GM23338 (cell line): ENCODE results near the gene VN1R5. TPM values are rescaled to one million over a fixed set of nuclear protein-coding genes. Genes with fewer than 3 reads are reported as not detected.

Experiments used
- ATAC-seq: fragments of 200-7000 bp; cut with Tn5 transposase; 3 replicates; pipeline ENCODE4 v1.9.1; 2020
- DNase-seq: peaks from one replicate; pipeline ENCODE4 v3.0.0-alpha.2; 2015; ENCODE audit warnings: low spot score
- H2AFZ ChIP-seq: fragments of 200-600 bp; sonication (generic); 2 replicates; pipeline ENCODE4 v1.8.0; 2016; ENCODE audit warnings: antibody characterized with exemption, mild to moderate bottlenecking, moderate library complexity
- H3F3A ChIP-seq: fragments of 200-600 bp; sonication (generic); replicated peaks from 2 replicates; pipeline ENCODE4 v1.8.0; 2017; ENCODE audit warnings: antibody characterized with exemption, mixed run types, low read depth
- H3K27ac ChIP-seq: fragments of 200-600 bp; sonication (generic); 2 replicates; pipeline ENCODE4 v1.6.1; 2016; ENCODE audit warnings: low read depth
- H3K27me3 ChIP-seq: fragments of 200-600 bp; sonication (generic); 2 replicates; pipeline ENCODE4 v1.8.0; 2016; ENCODE audit warnings: mild to moderate bottlenecking, mixed run types, moderate library complexity; ENCODE audit not compliant: insufficient read depth
- H3K36me3 ChIP-seq: fragments of 200-600 bp; sonication (generic); 2 replicates; pipeline ENCODE4 v1.8.0; 2016; ENCODE audit warnings: mild to moderate bottlenecking; ENCODE audit not compliant: insufficient read depth
- H3K4me1 ChIP-seq: fragments of 200-600 bp; sonication (generic); 2 replicates; pipeline ENCODE4 v1.8.0; 2016; ENCODE audit warnings: mild to moderate bottlenecking, moderate library complexity; ENCODE audit not compliant: insufficient read depth
- H3K4me2 ChIP-seq: fragments of 200-600 bp; sonication (generic); 2 replicates; pipeline ENCODE4 v1.7.1; 2017; ENCODE audit warnings: mixed run types
- H3K4me3 ChIP-seq: fragments of 200-600 bp; sonication (generic); 2 replicates; pipeline ENCODE4 v1.6.1; 2016; ENCODE audit warnings: mixed run types
- H3K79me2 ChIP-seq: fragments of 200-600 bp; sonication (generic); replicated peaks from 2 replicates; pipeline ENCODE4 v1.8.0; 2017; ENCODE audit warnings: mild to moderate bottlenecking; ENCODE audit not compliant: insufficient read depth
- H3K9me2 ChIP-seq: fragments of 200-600 bp; sonication (generic); 2 replicates; pipeline ENCODE4 v1.8.0; 2017; ENCODE audit not compliant: insufficient read depth
- H4K20me1 ChIP-seq: fragments of 200-600 bp; sonication (generic); replicated peaks from 2 replicates; pipeline ENCODE4 v1.8.0; 2017; ENCODE audit warnings: mild to moderate bottlenecking; ENCODE audit not compliant: insufficient read depth
- H3K27ac Mint-ChIP-seq: 2 replicates; pipeline ENCODE4 v1.8.0; 2020; ENCODE audit warnings: inconsistent platforms, mild to moderate bottlenecking, moderate library complexity, mixed read lengths
- H3K27me3 Mint-ChIP-seq: 3 replicates; pipeline ENCODE4 v1.8.0; 2022; ENCODE audit warnings: low read depth, mild to moderate bottlenecking, moderate library complexity, mixed read lengths, inconsistent platforms; ENCODE audit not compliant: insufficient read depth, poor library complexity
- H3K36me3 Mint-ChIP-seq: 3 replicates; pipeline ENCODE4 v1.8.0; 2021; ENCODE audit warnings: low read depth, mild to moderate bottlenecking, inconsistent platforms, moderate library complexity, mixed read lengths
- H3K4me1 Mint-ChIP-seq: 3 replicates; pipeline ENCODE4 v1.8.0; 2020; ENCODE audit warnings: mild to moderate bottlenecking, inconsistent platforms, mixed read lengths
- H3K4me3 Mint-ChIP-seq: 3 replicates; pipeline ENCODE4 v1.8.0; 2021; ENCODE audit warnings: moderate library complexity, mild to moderate bottlenecking, inconsistent platforms, mixed read lengths
- H3K9me3 Mint-ChIP-seq: 3 replicates; pipeline ENCODE4 v1.8.0; 2020; ENCODE audit warnings: moderate library complexity, mild to moderate bottlenecking, inconsistent platforms, mixed read lengths
- CREB1 ChIP-seq: fragments of 250-450 bp; sonication (Bioruptor Pico); IDR thresholded peaks from 2 replicates; pipeline ENCODE4 v1.5.0; 2020; ENCODE audit warnings: low read depth, mild to moderate bottlenecking, moderate library complexity
- EZH2 ChIP-seq: fragments of 200-600 bp; sonication (generic); IDR thresholded peaks from one replicate; pipeline ENCODE4 v1.8.0; 2017; ENCODE audit warnings: antibody characterized with exemption, mild to moderate bottlenecking, low read depth; ENCODE audit not compliant: unreplicated experiment
- EZH2phosphoT487 ChIP-seq: fragments of 200-600 bp; sonication (generic); IDR thresholded peaks from one replicate; pipeline ENCODE4 v1.8.1; 2018; ENCODE audit warnings: antibody characterized with exemption; ENCODE audit not compliant: unreplicated experiment
- JUNB ChIP-seq: IDR thresholded peaks from one replicate; pipeline ENCODE4 v1.6.1; 2016; ENCODE audit warnings: antibody characterized with exemption; ENCODE audit not compliant: unreplicated experiment
- NANOG ChIP-seq: IDR thresholded peaks from 2 replicates; pipeline ENCODE4 v1.6.1; 2016; ENCODE audit warnings: antibody characterized with exemption, borderline replicate concordance
- POLR2AphosphoS5 ChIP-seq: IDR thresholded peaks from 2 replicates; pipeline ENCODE4 v1.6.1; 2016; ENCODE audit warnings: antibody characterized with exemption, low read depth
- REST ChIP-seq: IDR thresholded peaks from one replicate; pipeline ENCODE4 v1.6.1; 2018; ENCODE audit warnings: antibody characterized with exemption; ENCODE audit not compliant: unreplicated experiment
- STAT1 ChIP-seq: IDR thresholded peaks from one replicate; pipeline ENCODE4 v1.6.1; 2016; ENCODE audit warnings: antibody characterized with exemption; ENCODE audit not compliant: unreplicated experiment
- ZNF114 ChIP-seq: fragments of 250-450 bp; sonication (Bioruptor Pico); IDR thresholded peaks from 2 replicates; pipeline ENCODE4 v1.5.0; 2020; ENCODE audit warnings: mild to moderate bottlenecking, moderate library complexity
- ZNF331 ChIP-seq: fragments of 250-450 bp; sonication (Bioruptor Pico); IDR thresholded peaks from 2 replicates; pipeline ENCODE4 v1.5.0; 2020; ENCODE audit warnings: low read depth, mild to moderate bottlenecking, moderate library complexity
- ZNF462 ChIP-seq: fragments of 250-450 bp; sonication (Bioruptor Pico); IDR thresholded peaks from 2 replicates; pipeline ENCODE4 v1.5.0; 2020; ENCODE audit warnings: mild to moderate bottlenecking, moderate library complexity
- polyA plus RNA-seq: library from polyadenylated mRNA; unstranded; fragments of >200 nt; fragmentation: Nextera tagmentation; extraction: Ambion mirVana; gene quantifications from 2 replicates; pipeline ENCODE4 v1.2.1, GENCODE V29; 2016
- total RNA-seq: library from RNA; depleted of rRNA; stranded (reverse); fragments of >200 nt; shearing (Covaris generic); gene quantifications from 2 replicates; pipeline ENCODE4 v1.2.3, GENCODE V29; 2014
- TF ChIP-seq, protein P1 (sequence below), 2 experiments: fragments of 200-600 bp in 1 of 2; sonication (generic) in 1 of 2; conservative IDR thresholded peaks; 2 replicates each; pipeline versions ENCODE4 v1.5.1 to v1.6.1; 2016 to 2017; ENCODE audit warnings: antibody characterized with exemption in 2 of 2, low read depth in 2 of 2, mild to moderate bottlenecking in 2 of 2, moderate library complexity in 1 of 2
- TF ChIP-seq, protein P2 (sequence below): IDR thresholded peaks from 2 replicates; pipeline ENCODE4 v1.6.1; 2016; ENCODE audit warnings: antibody characterized with exemption

VN1R5 gene
- total and polyA plus RNA-seq, 2 experiments from 2014 or later: not detected

- Histone ChIP-seq H2AFZ (no peak overlapping the region), H3F3A (no peaks in the 10 kb centered on the region), H3K27me3 (no peaks in the 10 kb centered on the region), H3K79me2 (no peaks in the 10 kb centered on the region), H3K36me3 (no peaks in the 10 kb centered on the region), H3K4me2 (no peak overlapping the region), H3K9me2 (no peaks in the 10 kb centered on the region), H3K4me1 (peaks cover 20% of the 10 kb centered on the region; the same call in 1 of the 2 replicates), H3K27ac (no peak overlapping the region), H4K20me1 (no peaks in the 10 kb centered on the region), H3K4me3 (no peak overlapping the region)
- TF ChIP-seq, protein P1, sequence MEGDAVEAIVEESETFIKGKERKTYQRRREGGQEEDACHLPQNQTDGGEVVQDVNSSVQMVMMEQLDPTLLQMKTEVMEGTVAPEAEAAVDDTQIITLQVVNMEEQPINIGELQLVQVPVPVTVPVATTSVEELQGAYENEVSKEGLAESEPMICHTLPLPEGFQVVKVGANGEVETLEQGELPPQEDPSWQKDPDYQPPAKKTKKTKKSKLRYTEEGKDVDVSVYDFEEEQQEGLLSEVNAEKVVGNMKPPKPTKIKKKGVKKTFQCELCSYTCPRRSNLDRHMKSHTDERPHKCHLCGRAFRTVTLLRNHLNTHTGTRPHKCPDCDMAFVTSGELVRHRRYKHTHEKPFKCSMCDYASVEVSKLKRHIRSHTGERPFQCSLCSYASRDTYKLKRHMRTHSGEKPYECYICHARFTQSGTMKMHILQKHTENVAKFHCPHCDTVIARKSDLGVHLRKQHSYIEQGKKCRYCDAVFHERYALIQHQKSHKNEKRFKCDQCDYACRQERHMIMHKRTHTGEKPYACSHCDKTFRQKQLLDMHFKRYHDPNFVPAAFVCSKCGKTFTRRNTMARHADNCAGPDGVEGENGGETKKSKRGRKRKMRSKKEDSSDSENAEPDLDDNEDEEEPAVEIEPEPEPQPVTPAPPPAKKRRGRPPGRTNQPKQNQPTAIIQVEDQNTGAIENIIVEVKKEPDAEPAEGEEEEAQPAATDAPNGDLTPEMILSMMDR (conservative IDR thresholded peaks at IDR 0.05; ENCODE audit: low read depth in 2 of 2): no peak
- TF ChIP-seq NANOG (no peak), POLR2AphosphoS5 (no peak), REST (no peak), STAT1 (no peak), EZH2 (no peak), JUNB (no peak), ZNF114 (CRISPR knock-in tag) (no peak), EZH2phosphoT487 (no peak), CREB1 (CRISPR knock-in tag) (no peak), ZNF462 (CRISPR knock-in tag) (no peak), ZNF331 (CRISPR knock-in tag) (no peak)
- TF ChIP-seq, protein P2, sequence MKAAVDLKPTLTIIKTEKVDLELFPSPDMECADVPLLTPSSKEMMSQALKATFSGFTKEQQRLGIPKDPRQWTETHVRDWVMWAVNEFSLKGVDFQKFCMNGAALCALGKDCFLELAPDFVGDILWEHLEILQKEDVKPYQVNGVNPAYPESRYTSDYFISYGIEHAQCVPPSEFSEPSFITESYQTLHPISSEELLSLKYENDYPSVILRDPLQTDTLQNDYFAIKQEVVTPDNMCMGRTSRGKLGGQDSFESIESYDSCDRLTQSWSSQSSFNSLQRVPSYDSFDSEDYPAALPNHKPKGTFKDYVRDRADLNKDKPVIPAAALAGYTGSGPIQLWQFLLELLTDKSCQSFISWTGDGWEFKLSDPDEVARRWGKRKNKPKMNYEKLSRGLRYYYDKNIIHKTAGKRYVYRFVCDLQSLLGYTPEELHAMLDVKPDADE: no peak
- H3K27me3 Mint-ChIP-seq: peaks cover 12% of the 10 kb centered on the region
- H3K36me3 Mint-ChIP-seq: peaks cover 26% of the 10 kb centered on the region
- peaks cover 16% of the 10 kb centered on the region for H3K9me3 Mint-ChIP-seq
- H3K27ac Mint-ChIP-seq: no peak overlapping the region
- DNase-seq: no peak
- ATAC-seq: no peak
- peaks cover 26% of the 10 kb centered on the region for H3K4me1 Mint-ChIP-seq
- H3K4me3 Mint-ChIP-seq: no peak overlapping the region
Measured at GRCh38 chr1:247288341-247288740, 32.5 kb downstream of the VN1R5 start.
